ENCODE results near the gene EHF. TPM values are rescaled to one million over a fixed set of nuclear protein-coding genes. Genes with fewer than 3 reads are reported as not detected.

Gene EHF
- total and polyA plus RNA-seq, 2 of the 13 experiments (the other 11 are each of a cell fraction or from before 2014, with no cell fraction given): 0.04 to 0.46 TPM

DNA sequence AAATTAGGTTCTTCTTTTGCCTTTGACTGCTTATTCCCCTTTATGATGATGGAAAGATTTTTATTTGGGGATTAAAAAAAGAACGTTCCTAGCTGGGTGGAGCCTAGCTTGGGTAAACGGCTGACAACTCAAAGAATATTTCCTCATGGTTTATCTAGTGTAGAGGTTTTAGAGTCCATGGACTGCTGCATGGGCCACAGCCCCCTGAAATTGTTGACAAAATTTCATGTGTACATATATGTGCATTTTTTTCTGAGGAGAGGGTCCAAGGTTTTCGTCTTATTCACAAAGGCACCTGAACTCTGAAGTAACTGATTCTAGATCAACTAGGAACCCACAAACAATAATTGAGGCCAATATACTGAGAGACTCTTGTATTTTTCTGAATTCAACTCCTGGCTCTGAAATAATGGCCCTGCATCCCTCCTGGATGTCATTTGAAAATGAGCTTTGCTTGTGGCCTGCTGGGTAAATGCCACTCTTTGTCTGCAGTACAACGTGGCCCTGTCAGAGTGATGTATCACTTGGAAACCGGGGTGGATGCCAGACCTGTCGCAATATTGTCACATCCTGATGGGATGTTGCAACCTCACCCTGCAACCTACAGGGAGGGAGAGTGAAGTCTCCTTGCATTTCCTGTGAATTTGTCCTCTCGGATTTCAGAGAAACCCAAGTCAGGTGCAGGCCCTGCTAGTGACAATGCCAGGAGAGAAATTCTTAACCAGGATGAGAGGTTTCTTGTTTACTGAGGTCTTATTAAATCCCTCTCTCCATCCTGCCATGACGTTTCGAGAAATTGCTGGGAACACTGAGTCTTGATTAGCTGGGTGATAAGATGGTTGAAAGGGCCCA lies 33.8 kb downstream of the EHF start (continued):
- TF ChIP-seq, protein P1, sequence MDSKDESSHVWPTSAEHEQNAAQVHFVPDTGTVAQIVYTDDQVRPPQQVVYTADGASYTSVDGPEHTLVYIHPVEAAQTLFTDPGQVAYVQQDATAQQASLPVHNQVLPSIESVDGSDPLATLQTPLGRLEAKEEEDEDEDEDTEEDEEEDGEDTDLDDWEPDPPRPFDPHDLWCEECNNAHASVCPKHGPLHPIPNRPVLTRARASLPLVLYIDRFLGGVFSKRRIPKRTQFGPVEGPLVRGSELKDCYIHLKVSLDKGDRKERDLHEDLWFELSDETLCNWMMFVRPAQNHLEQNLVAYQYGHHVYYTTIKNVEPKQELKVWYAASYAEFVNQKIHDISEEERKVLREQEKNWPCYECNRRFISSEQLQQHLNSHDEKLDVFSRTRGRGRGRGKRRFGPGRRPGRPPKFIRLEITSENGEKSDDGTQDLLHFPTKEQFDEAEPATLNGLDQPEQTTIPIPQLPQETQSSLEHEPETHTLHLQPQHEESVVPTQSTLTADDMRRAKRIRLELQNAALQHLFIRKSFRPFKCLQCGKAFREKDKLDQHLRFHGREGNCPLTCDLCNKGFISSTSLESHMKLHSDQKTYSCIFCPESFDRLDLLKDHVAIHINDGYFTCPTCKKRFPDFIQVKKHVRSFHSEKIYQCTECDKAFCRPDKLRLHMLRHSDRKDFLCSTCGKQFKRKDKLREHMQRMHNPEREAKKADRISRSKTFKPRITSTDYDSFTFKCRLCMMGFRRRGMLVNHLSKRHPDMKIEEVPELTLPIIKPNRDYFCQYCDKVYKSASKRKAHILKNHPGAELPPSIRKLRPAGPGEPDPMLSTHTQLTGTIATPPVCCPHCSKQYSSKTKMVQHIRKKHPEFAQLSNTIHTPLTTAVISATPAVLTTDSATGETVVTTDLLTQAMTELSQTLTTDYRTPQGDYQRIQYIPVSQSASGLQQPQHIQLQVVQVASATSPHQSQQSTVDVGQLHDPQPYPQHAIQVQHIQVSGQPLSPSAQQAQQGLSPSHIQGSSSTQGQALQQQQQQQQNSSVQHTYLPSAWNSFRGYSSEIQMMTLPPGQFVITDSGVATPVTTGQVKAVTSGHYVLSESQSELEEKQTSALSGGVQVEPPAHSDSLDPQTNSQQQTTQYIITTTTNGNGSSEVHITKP (CRISPR knock-in tag; IDR thresholded peaks at IDR 0.05; ENCODE audit: low read depth): peak; percentile 81
- TF ChIP-seq ZNF30 (CRISPR knock-in tag; IDR thresholded peaks at IDR 0.05) (no peak), NRL (CRISPR knock-in tag; IDR thresholded peaks at IDR 0.05; ENCODE audit: borderline replicate concordance) (no peak), ZNF350 (CRISPR knock-in tag; IDR thresholded peaks at IDR 0.05; ENCODE audit: borderline replicate concordance, low read depth) (peak; percentile 92), KLF11 (CRISPR knock-in tag; IDR thresholded peaks at IDR 0.05) (no peak), ZNF570 (CRISPR knock-in tag; IDR thresholded peaks at IDR 0.05; ENCODE audit: borderline replicate concordance) (no peak), ZFX (CRISPR knock-in tag; IDR thresholded peaks at IDR 0.05; ENCODE audit: low read depth) (peak; percentile 84), KDM3A (CRISPR knock-in tag; IDR thresholded peaks at IDR 0.05; ENCODE audit: low read depth) (peak; percentile 82; the same call in 1 of the 2 replicates), ZSCAN25 (CRISPR knock-in tag; IDR thresholded peaks at IDR 0.05) (peak; percentile 57; the same call in 1 of the 2 replicates), ZNF232 (CRISPR knock-in tag; IDR thresholded peaks at IDR 0.05; ENCODE audit: borderline replicate concordance) (peak; percentile 80; the same call in 1 of the 2 replicates)
- TF ChIP-seq, protein P2, sequence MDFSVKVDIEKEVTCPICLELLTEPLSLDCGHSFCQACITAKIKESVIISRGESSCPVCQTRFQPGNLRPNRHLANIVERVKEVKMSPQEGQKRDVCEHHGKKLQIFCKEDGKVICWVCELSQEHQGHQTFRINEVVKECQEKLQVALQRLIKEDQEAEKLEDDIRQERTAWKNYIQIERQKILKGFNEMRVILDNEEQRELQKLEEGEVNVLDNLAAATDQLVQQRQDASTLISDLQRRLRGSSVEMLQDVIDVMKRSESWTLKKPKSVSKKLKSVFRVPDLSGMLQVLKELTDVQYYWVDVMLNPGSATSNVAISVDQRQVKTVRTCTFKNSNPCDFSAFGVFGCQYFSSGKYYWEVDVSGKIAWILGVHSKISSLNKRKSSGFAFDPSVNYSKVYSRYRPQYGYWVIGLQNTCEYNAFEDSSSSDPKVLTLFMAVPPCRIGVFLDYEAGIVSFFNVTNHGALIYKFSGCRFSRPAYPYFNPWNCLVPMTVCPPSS (IDR thresholded peaks at IDR 0.05): no peak
- TF ChIP-seq, protein P3, sequence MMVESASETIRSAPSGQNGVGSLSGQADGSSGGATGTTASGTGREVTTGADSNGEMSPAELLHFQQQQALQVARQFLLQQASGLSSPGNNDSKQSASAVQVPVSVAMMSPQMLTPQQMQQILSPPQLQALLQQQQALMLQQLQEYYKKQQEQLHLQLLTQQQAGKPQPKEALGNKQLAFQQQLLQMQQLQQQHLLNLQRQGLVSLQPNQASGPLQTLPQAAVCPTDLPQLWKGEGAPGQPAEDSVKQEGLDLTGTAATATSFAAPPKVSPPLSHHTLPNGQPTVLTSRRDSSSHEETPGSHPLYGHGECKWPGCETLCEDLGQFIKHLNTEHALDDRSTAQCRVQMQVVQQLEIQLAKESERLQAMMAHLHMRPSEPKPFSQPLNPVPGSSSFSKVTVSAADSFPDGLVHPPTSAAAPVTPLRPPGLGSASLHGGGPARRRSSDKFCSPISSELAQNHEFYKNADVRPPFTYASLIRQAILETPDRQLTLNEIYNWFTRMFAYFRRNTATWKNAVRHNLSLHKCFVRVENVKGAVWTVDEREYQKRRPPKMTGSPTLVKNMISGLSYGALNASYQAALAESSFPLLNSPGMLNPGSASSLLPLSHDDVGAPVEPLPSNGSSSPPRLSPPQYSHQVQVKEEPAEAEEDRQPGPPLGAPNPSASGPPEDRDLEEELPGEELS (CRISPR knock-in tag; IDR thresholded peaks at IDR 0.05): peak; percentile 98
- TF ChIP-seq, protein P4, sequence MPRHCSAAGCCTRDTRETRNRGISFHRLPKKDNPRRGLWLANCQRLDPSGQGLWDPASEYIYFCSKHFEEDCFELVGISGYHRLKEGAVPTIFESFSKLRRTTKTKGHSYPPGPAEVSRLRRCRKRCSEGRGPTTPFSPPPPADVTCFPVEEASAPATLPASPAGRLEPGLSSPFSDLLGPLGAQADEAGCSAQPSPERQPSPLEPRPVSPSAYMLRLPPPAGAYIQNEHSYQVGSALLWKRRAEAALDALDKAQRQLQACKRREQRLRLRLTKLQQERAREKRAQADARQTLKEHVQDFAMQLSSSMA (CRISPR knock-in tag; IDR thresholded peaks at IDR 0.05): no peak
- TF ChIP-seq, protein P5, sequence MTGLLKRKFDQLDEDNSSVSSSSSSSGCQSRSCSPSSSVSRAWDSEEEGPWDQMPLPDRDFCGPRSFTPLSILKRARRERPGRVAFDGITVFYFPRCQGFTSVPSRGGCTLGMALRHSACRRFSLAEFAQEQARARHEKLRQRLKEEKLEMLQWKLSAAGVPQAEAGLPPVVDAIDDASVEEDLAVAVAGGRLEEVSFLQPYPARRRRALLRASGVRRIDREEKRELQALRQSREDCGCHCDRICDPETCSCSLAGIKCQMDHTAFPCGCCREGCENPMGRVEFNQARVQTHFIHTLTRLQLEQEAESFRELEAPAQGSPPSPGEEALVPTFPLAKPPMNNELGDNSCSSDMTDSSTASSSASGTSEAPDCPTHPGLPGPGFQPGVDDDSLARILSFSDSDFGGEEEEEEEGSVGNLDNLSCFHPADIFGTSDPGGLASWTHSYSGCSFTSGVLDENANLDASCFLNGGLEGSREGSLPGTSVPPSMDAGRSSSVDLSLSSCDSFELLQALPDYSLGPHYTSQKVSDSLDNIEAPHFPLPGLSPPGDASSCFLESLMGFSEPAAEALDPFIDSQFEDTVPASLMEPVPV (CRISPR knock-in tag; IDR thresholded peaks at IDR 0.05): no peak
- TF ChIP-seq, protein P6, sequence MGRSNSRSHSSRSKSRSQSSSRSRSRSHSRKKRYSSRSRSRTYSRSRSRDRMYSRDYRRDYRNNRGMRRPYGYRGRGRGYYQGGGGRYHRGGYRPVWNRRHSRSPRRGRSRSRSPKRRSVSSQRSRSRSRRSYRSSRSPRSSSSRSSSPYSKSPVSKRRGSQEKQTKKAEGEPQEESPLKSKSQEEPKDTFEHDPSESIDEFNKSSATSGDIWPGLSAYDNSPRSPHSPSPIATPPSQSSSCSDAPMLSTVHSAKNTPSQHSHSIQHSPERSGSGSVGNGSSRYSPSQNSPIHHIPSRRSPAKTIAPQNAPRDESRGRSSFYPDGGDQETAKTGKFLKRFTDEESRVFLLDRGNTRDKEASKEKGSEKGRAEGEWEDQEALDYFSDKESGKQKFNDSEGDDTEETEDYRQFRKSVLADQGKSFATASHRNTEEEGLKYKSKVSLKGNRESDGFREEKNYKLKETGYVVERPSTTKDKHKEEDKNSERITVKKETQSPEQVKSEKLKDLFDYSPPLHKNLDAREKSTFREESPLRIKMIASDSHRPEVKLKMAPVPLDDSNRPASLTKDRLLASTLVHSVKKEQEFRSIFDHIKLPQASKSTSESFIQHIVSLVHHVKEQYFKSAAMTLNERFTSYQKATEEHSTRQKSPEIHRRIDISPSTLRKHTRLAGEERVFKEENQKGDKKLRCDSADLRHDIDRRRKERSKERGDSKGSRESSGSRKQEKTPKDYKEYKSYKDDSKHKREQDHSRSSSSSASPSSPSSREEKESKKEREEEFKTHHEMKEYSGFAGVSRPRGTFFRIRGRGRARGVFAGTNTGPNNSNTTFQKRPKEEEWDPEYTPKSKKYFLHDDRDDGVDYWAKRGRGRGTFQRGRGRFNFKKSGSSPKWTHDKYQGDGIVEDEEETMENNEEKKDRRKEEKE (IDR thresholded peaks at IDR 0.05): no peak

Measured in HepG2 (cell line).